GM21390 (cell line): ENCODE data around the gene TBCD.
"Not testable (repeated sequence)": the region's sequence is repeated elsewhere in the genome, so short reads cannot be mapped to it uniquely, and the experiment has no call there.

ENCODE experiments used
- ATAC-seq: cut with Tn5 transposase; IDR thresholded peaks from one replicate; pipeline ENCODE4 v1.9.1; 2021; ENCODE audit not compliant: unreplicated experiment

Gene TBCD

GRCh38 chr17:82967268-82968032 is 215.6 kb downstream of the TBCD start:
- no peak for ATAC-seq

- ATAC-seq, result not testable (repeated sequence)
These were observed 216.4 kb downstream of the TBCD start for GRCh38 chr17:82968033-82968841.

GRCh38 chr17:82970067-82970466 is 218.2 kb downstream of the TBCD start:
- no peak for ATAC-seq

- no peak for ATAC-seq
These were observed 219.1 kb downstream of the TBCD start for GRCh38 chr17:82970818-82971590.

GRCh38 chr17:82972836-82973372 is 221.0 kb downstream of the TBCD start:
- ATAC-seq, result no peak

- ATAC-seq, result no peak
These were observed 221.7 kb downstream of the TBCD start for GRCh38 chr17:82973456-82974135.

- ATAC-seq, result no peak
These were observed 222.5 kb downstream of the TBCD start for GRCh38 chr17:82974136-82974952.

GRCh38 chr17:82976982-82977488 is 225.2 kb downstream of the TBCD start:
- ATAC-seq, result no peak

GRCh38 chr17:82977606-82978005 is 225.7 kb downstream of the TBCD start:
- ATAC-seq, result no peak

GRCh38 chr17:82978765-82979349 is 227.0 kb downstream of the TBCD start:
- ATAC-seq, result no peak

- no peak for ATAC-seq
These were observed 227.9 kb downstream of the TBCD start for GRCh38 chr17:82979718-82980117.

GRCh38 chr17:82980632-82981031 is 228.8 kb downstream of the TBCD start:
- no peak for ATAC-seq

- no peak for ATAC-seq
These were observed 229.4 kb downstream of the TBCD start for GRCh38 chr17:82981141-82981730.

GRCh38 chr17:82983510-82984248 is 231.8 kb downstream of the TBCD start:
- no peak for ATAC-seq

GRCh38 chr17:82984249-82984617 is 232.4 kb downstream of the TBCD start:
- ATAC-seq, result not testable (repeated sequence)

GRCh38 chr17:82984751-82985427 is 233.0 kb downstream of the TBCD start:
- no peak for ATAC-seq

- no peak for ATAC-seq
These were observed 233.6 kb downstream of the TBCD start for GRCh38 chr17:82985428-82985805.

- ATAC-seq, result no peak
These were observed 234.1 kb downstream of the TBCD start for GRCh38 chr17:82985973-82986372.
